ENCODE data around the gene NKPD1. TPM values are rescaled to one million over a fixed set of nuclear protein-coding genes. Genes with fewer than 3 reads are reported as not detected.

Gene NKPD1
- total and polyA plus RNA-seq, 2 donors (not counting 3 experiments of a cell fraction or from before 2014, with no cell fraction given), result 0.04 TPM; not detected in 1

DNA sequence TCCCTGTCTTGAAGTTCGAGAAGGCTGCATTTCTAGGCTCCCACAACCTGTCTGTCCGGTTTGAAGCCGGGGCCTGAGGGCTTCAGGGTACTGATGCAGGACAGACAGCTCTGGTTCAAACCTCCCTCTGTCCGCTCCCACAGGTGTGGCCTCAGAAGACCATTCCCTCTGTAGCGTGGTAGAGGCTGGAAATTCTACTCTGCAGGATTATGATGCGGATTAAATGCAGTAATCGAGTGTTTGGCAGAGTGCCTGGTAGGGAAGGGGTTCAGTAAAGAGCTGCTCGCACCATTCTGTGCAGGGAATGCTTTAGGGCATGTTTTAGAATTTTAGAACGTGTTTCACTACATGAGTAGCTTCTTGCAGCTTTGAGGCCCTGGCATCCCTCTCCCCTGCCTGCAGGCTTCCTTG is 37.3 kb downstream of the NKPD1 start:
- DNase-seq (ENCODE audit: low read depth, low spot score) (no peak), FAIRE-seq (no peak)
- CTCF ChIA-PET, result interaction anchor here (0.7 to 2.8 kb wide), 2 partner anchors 20 to 31 kb away, joined by 3 to 21 read pairs; partner anchors contain the start of gene PPP1R37
- Histone ChIP-seq H3K9ac (replicated peaks; ENCODE audit: extremely low read depth, insufficient read depth, low read length) (no peak overlapping the region), H4K20me1 (replicated peaks; ENCODE audit: control insufficient read depth, extremely low read depth, insufficient read depth, low read length) (no peaks in the 10 kb centered on the region), H3K27me3 (ENCODE audit: control insufficient read depth in 2 of 2, insufficient read depth in 2 of 2, low read length in 2 of 2) (no peaks in the 10 kb centered on the region), H3K79me2 (ENCODE audit: control insufficient read depth, insufficient read depth, low read length) (peaks cover 34% of the 10 kb centered on the region), H3K27ac (ENCODE audit: insufficient read depth, low read depth, low read length) (no peak overlapping the region), H2AFZ (ENCODE audit: low read depth, low read length) (no peak overlapping the region), H3K4me1 (ENCODE audit: control insufficient read depth, extremely low read depth, insufficient read depth, low read length) (no peaks in the 10 kb centered on the region), H3K4me3 (replicated peaks in 1 of 3; ENCODE audit: insufficient read depth in 1 of 3, low read depth in 1 of 3, low read length in 3 of 3) (no peak overlapping the region), H3K36me3 (ENCODE audit: control insufficient read depth in 2 of 2, extremely low read depth in 1 of 2, insufficient read depth in 2 of 2, low read length in 2 of 2) (no peaks in the 10 kb centered on the region), H3K4me2 (ENCODE audit: insufficient read depth, low read length) (no peak overlapping the region), H3K9me1 (replicated peaks; ENCODE audit: control insufficient read depth, extremely low read depth, insufficient read depth, low read length) (no peaks in the 10 kb centered on the region), H3K9me3 (replicated peaks; ENCODE audit: control insufficient read depth, insufficient read depth, low read length) (no peaks in the 10 kb centered on the region)
- dilution Hi-C loops (cut with MboI; ENCODE audit: extremely low pct_ligation_motif_present, low sequenced_read_pairs) (no loop called here), intact Hi-C loops (cut with micrococcal nuclease) (no loop called here)
- POLR2A ChIA-PET, result interaction anchor here (0.7 kb wide), 1 partner anchor 130 kb away, joined by 3 read pairs; no protein-coding TSS in a partner anchor
- no TSS peak for BruUV-seq (replicated peaks)
- TF ChIP-seq POLR2A (IDR thresholded peaks at IDR 0.05; ENCODE audit: low read depth, low read length) (no peak), JUN (IDR thresholded peaks at IDR 0.05; ENCODE audit: borderline replicate concordance, insufficient read depth, insufficient read length, low read depth) (no peak)

DNA sequence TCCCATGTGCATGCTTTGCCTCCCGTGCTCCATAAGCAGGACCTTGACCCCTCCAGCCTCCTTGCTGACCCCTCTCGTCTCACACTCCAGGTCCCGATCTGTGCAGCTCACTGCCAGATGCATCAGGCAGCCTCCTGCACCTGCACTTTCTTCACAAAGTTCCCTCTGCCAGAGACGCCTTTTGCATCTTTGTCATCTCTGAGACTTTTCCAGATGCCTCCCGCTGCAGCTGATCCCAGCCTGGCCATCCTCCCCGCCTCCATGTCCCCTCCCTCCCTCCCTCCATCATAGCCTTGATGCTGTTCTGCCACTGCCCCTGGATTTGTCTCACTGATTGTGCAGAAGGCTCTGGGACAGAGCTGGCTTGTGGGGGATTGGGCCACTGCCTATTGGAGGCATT is 38.0 kb downstream of the NKPD1 start:
- dilution Hi-C loops (cut with MboI; ENCODE audit: extremely low pct_ligation_motif_present, low sequenced_read_pairs), result no loop called here
- Histone ChIP-seq H3K27me3 (ENCODE audit: control insufficient read depth in 2 of 2, insufficient read depth in 2 of 2, low read length in 2 of 2) (no peaks in the 10 kb centered on the region), H3K79me2 (ENCODE audit: control insufficient read depth, insufficient read depth, low read length) (peaks cover 35% of the 10 kb centered on the region), H3K9me3 (replicated peaks; ENCODE audit: control insufficient read depth, insufficient read depth, low read length) (no peaks in the 10 kb centered on the region), H3K4me3 (replicated peaks in 1 of 3; ENCODE audit: insufficient read depth in 1 of 3, low read depth in 1 of 3, low read length in 3 of 3) (no peak overlapping the region), H2AFZ (ENCODE audit: low read depth, low read length) (no peak overlapping the region), H4K20me1 (replicated peaks; ENCODE audit: control insufficient read depth, extremely low read depth, insufficient read depth, low read length) (no peaks in the 10 kb centered on the region), H3K9me1 (replicated peaks; ENCODE audit: control insufficient read depth, extremely low read depth, insufficient read depth, low read length) (no peaks in the 10 kb centered on the region), H3K9ac (replicated peaks; ENCODE audit: extremely low read depth, insufficient read depth, low read length) (no peak overlapping the region), H3K27ac (ENCODE audit: insufficient read depth, low read depth, low read length) (no peak overlapping the region), H3K4me1 (ENCODE audit: control insufficient read depth, extremely low read depth, insufficient read depth, low read length) (no peaks in the 10 kb centered on the region), H3K36me3 (ENCODE audit: control insufficient read depth in 2 of 2, extremely low read depth in 1 of 2, insufficient read depth in 2 of 2, low read length in 2 of 2) (no peaks in the 10 kb centered on the region), H3K4me2 (ENCODE audit: insufficient read depth, low read length) (no peak overlapping the region)
- ChIA-PET POLR2A (no interaction called here), CTCF (interaction anchor here (0.7 kb wide), 1 partner anchor 19 kb away, joined by 3 read pairs; no protein-coding TSS in a partner anchor)
- intact Hi-C loops (cut with micrococcal nuclease), result no loop called here
- FAIRE-seq, result no peak
- DNase-seq (ENCODE audit: low read depth, low spot score), result no peak
- TF ChIP-seq MYC (IDR thresholded peaks at IDR 0.05; ENCODE audit: low read depth, low read length), result no peak
- TF ChIP-seq GATA2 (IDR thresholded peaks at IDR 0.05; ENCODE audit: insufficient read depth, insufficient read length, low read depth, low read length), result no peak
- TF ChIP-seq JUN (IDR thresholded peaks at IDR 0.05; ENCODE audit: borderline replicate concordance, insufficient read depth, insufficient read length, low read depth), result no peak
- TF ChIP-seq, protein P1, sequence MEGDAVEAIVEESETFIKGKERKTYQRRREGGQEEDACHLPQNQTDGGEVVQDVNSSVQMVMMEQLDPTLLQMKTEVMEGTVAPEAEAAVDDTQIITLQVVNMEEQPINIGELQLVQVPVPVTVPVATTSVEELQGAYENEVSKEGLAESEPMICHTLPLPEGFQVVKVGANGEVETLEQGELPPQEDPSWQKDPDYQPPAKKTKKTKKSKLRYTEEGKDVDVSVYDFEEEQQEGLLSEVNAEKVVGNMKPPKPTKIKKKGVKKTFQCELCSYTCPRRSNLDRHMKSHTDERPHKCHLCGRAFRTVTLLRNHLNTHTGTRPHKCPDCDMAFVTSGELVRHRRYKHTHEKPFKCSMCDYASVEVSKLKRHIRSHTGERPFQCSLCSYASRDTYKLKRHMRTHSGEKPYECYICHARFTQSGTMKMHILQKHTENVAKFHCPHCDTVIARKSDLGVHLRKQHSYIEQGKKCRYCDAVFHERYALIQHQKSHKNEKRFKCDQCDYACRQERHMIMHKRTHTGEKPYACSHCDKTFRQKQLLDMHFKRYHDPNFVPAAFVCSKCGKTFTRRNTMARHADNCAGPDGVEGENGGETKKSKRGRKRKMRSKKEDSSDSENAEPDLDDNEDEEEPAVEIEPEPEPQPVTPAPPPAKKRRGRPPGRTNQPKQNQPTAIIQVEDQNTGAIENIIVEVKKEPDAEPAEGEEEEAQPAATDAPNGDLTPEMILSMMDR (IDR thresholded peaks at IDR 0.05; ENCODE audit: extremely low read depth in 1 of 2, insufficient read depth in 1 of 2, low read depth in 1 of 2, low read length in 2 of 2), result no peak
- TF ChIP-seq POLR2AphosphoS5 (IDR thresholded peaks at IDR 0.05; ENCODE audit: insufficient read depth, low read depth, low read length), result no peak
- TF ChIP-seq FOS (IDR thresholded peaks at IDR 0.05; ENCODE audit: borderline replicate concordance, insufficient read depth, low read length), result no peak
- TF ChIP-seq, protein P2, sequence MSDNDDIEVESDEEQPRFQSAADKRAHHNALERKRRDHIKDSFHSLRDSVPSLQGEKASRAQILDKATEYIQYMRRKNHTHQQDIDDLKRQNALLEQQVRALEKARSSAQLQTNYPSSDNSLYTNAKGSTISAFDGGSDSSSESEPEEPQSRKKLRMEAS (IDR thresholded peaks at IDR 0.05; ENCODE audit: insufficient read depth, insufficient read length), result no peak
- TF ChIP-seq EZH2 (IDR thresholded peaks at IDR 0.05; ENCODE audit: borderline replicate concordance, low read depth, low read length, severe bottlenecking), result no peak
- no peak for TF ChIP-seq POLR2A (IDR thresholded peaks at IDR 0.05; ENCODE audit: low read depth, low read length)
- no TSS peak for BruUV-seq (replicated peaks)

All from endothelial cell of umbilical vein (primary cell).